DOHH2 (cell line): ENCODE measurements around the gene MAP4K2.

Experiments used
- EZH2phosphoT487 ChIP-seq: fragments of 200-600 bp; sonication (generic); IDR thresholded peaks from 2 replicates; pipeline ENCODE4 v1.6.1; 2017; ENCODE audit warnings: borderline replicate concordance, mild to moderate bottlenecking, antibody characterized with exemption, low read length, moderate library complexity, mixed read lengths
- TF ChIP-seq, protein P1 (sequence below): fragments of 200-600 bp; sonication (generic); IDR thresholded peaks from one replicate; pipeline ENCODE4 v1.5.1; 2014; ENCODE audit warnings: antibody characterized with exemption, mild to moderate bottlenecking, low read depth, low read length; ENCODE audit not compliant: poor library complexity, severe bottlenecking

DNA sequence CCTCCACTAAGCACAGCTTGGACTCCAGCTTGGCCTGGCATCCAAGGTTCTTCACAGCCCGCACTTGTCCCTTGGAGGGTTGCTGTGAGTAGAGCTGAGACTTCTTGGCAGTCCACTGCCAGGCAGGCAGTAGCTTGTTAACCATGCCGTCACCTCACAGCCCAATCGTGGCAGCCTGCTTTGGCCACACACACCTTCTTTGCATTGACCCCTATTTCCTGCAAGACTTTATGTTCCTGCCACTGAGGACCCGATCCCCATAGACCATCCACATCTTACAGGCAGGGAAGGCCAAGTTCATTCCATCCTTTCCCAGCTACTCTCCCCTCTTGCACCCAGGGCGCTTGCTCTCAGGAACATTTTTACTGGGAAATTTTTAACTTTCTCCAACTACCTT is 40.7 kb downstream of the MAP4K2 start:
- TF ChIP-seq, protein P1, sequence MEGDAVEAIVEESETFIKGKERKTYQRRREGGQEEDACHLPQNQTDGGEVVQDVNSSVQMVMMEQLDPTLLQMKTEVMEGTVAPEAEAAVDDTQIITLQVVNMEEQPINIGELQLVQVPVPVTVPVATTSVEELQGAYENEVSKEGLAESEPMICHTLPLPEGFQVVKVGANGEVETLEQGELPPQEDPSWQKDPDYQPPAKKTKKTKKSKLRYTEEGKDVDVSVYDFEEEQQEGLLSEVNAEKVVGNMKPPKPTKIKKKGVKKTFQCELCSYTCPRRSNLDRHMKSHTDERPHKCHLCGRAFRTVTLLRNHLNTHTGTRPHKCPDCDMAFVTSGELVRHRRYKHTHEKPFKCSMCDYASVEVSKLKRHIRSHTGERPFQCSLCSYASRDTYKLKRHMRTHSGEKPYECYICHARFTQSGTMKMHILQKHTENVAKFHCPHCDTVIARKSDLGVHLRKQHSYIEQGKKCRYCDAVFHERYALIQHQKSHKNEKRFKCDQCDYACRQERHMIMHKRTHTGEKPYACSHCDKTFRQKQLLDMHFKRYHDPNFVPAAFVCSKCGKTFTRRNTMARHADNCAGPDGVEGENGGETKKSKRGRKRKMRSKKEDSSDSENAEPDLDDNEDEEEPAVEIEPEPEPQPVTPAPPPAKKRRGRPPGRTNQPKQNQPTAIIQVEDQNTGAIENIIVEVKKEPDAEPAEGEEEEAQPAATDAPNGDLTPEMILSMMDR = no peak
- no peak for TF ChIP-seq EZH2phosphoT487
